ENCODE results near the gene ADI1. TPM values are rescaled to one million over a fixed set of nuclear protein-coding genes. Genes with fewer than 3 reads are reported as not detected.
A peak's percentile ranks its signal among the peaks of the same experiment; 100 is the strongest.

ADI1 gene
- total and polyA plus RNA-seq, 8 donors, result 9.9 to 29.7 (median 19.6) TPM

DNA sequence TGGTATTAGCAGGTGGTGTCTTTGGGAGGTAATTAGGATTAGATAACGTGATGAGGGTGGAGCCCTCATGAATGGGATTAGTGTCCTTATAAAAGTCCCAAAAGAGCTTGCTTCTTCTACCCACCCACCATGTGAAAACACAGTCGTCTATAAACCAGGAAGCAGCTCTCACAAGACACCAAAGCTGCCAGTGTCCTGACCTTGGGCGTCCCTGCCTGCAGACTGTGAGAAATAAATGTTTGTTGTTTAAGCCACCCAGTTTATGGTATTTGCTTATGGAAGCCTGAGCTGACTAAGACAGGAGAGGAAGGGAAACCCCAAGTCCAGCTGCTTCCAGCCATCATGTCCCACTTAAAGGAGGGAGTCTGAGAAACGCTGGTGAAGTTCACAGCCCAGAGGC, 13.6 kb downstream of the ADI1 start:
- H3K27ac ChIP-seq, result peak overlapping the region in 1 of 4 donors; percentile 30
- H3K27me3 ChIP-seq, result no peaks in the 10 kb centered on the region
- no peaks in the 10 kb centered on the region for H3K4me1 ChIP-seq
- no peaks in the 10 kb centered on the region for H3K9me3 ChIP-seq
- FAIRE-seq (no peak), ATAC-seq (peak; percentile 46 to 79 (median 60)), DNase-seq (no peak)
- 40 to 65% methylated on average over 4 of the region's 4 CpGs for WGBS, 2 donors
- H3K4me3 ChIP-seq, result no peak overlapping the region
- intact Hi-C loops (cut with DNase I), result no loop called here
- H3K36me3 ChIP-seq, result peaks cover 0 to 12% (median 3%) of the 10 kb centered on the region in 3 donors
- TF ChIP-seq, protein P1, sequence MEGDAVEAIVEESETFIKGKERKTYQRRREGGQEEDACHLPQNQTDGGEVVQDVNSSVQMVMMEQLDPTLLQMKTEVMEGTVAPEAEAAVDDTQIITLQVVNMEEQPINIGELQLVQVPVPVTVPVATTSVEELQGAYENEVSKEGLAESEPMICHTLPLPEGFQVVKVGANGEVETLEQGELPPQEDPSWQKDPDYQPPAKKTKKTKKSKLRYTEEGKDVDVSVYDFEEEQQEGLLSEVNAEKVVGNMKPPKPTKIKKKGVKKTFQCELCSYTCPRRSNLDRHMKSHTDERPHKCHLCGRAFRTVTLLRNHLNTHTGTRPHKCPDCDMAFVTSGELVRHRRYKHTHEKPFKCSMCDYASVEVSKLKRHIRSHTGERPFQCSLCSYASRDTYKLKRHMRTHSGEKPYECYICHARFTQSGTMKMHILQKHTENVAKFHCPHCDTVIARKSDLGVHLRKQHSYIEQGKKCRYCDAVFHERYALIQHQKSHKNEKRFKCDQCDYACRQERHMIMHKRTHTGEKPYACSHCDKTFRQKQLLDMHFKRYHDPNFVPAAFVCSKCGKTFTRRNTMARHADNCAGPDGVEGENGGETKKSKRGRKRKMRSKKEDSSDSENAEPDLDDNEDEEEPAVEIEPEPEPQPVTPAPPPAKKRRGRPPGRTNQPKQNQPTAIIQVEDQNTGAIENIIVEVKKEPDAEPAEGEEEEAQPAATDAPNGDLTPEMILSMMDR (IDR thresholded peaks at IDR 0.05), result no peak

DNA sequence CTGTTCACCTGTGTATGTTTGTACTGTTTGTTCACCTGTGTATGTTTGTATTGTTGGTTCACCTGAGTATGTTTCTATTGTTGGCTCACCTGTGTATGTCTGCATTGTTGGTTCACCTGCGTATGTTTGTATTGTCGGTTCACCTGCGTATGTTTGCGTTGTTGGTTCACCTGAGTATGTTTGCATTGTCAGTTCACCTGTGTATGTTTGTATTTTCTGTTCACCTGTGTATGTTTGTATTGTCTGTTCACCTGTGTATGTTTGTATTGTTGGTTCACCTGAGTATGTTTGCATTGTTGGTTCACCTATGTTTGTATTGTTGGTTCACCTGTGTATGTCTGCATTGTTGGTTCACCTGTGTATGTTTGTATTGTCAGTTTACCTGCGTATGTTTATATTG, 14.6 kb downstream of the ADI1 start:
- intact Hi-C loops (cut with DNase I), result no loop called here
- Histone ChIP-seq H3K9me3 (no peaks in the 10 kb centered on the region), H3K36me3 (peaks cover 0 to 17% (median 0%) of the 10 kb centered on the region in 3 donors), H3K27ac (no peak overlapping the region), H3K4me1 (no peaks in the 10 kb centered on the region), H3K27me3 (no peaks in the 10 kb centered on the region), H3K4me3 (no peak overlapping the region)
- 37 to 48% methylated on average over 5 of the region's 5 CpGs for WGBS, 2 donors
- TF ChIP-seq, protein P1 (IDR thresholded peaks at IDR 0.05), result no peak
- DNase-seq, result no peak
- ATAC-seq, result no peak
- FAIRE-seq, result no peak

DNA sequence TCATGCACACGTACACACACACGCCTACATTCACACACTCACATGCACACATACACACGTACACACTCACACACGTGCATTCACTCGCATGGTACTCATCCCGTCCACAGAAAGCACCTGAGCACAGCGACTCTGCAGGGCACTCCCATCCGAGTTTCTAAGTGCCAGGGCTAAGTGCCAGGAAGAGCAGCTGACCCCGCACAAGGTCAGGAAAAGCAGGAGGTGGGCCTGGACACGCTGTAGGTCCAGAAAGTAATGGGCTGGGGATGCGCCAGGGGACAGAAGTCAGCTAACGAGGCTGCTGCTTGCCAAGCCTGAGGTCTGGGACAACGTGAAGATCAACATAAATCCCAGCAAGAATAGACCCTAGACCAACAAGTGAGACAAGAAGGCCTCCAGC, 15.8 kb downstream of the ADI1 start:
- ATAC-seq (no peak), DNase-seq (no peak), FAIRE-seq (no peak)
- Histone ChIP-seq H3K4me3 (no peak overlapping the region), H3K4me1 (peaks cover 0 to 3% (median 0%) of the 10 kb centered on the region in 3 donors), H3K27ac (no peak overlapping the region), H3K27me3 (no peaks in the 10 kb centered on the region), H3K9me3 (no peaks in the 10 kb centered on the region), H3K36me3 (peaks cover 0 to 15% (median 0%) of the 10 kb centered on the region in 3 donors)
- intact Hi-C loops (cut with DNase I), result no loop called here
- WGBS, 2 donors, result 88 to 90% methylated on average over 13 of the region's 13 CpGs
- TF ChIP-seq, protein P1 (IDR thresholded peaks at IDR 0.05), result no peak

DNA sequence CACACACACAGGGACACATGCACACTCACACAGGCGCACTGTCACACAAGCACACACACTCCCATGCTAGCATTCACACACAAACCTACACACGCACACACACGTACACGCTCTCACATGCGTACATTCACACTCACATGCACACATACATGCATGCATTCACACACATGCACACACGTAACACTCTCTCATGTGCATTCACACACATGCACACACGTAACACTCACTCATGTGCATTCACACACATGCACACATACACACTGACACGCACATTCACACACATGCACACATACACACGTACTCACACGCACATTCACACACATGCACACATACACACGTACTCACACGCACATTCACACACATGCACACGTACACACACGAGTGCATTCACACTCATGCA, 16.3 kb downstream of the ADI1 start:
- Histone ChIP-seq H3K36me3 (peaks cover 0 to 15% (median 0%) of the 10 kb centered on the region in 3 donors), H3K4me3 (no peak overlapping the region), H3K9me3 (no peaks in the 10 kb centered on the region), H3K27me3 (no peaks in the 10 kb centered on the region), H3K27ac (no peak overlapping the region), H3K4me1 (peaks cover 0 to 3% (median 0%) of the 10 kb centered on the region in 3 donors)
- intact Hi-C loops (cut with DNase I), result no loop called here
- no peak for ATAC-seq
- DNase-seq, result no peak
- TF ChIP-seq, protein P1 (IDR thresholded peaks at IDR 0.05), result no peak
- WGBS, 2 donors, result 95 to 96% methylated on average over 14 of the region's 14 CpGs
- no peak for FAIRE-seq

DNA sequence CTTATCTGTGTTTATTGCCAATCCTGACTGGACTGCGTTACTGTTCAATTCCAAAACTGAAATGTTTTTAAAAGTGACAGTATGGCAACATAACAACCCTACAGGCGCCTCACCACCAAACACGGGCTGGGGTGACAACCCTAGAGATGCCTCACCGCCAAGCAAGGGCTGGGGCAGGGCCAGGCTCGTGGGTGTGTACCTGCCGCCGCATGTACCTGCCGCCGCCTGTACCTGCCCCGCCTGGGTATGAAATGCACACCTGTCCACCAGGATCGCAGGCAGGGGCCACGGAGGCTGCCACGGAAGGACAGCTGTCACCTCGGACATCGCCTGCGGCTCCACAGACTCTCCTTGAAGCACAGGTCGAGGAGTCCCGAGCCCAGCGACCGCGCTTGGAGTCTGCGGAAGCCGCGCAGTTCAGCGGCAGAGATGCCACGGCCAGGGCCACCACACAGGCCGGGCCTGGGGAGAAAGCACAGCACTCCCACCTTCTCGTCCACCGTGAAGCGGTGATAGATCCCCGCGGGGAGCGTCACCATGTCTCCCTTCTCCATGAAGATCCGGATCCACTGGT, 18.9 kb downstream of the ADI1 start:
- no peaks in the 10 kb centered on the region for H3K9me3 ChIP-seq
- H3K4me3 ChIP-seq, result no peak overlapping the region
- DNase-seq (peak in 1 of 6 donors; percentile 52), ATAC-seq (no peak), FAIRE-seq (no peak)
- intact Hi-C loops (cut with DNase I), result no loop called here
- H3K36me3 ChIP-seq, result peaks cover 0 to 26% (median 0%) of the 10 kb centered on the region in 3 donors
- peaks cover 0 to 3% (median 0%) of the 10 kb centered on the region in 3 donors for H3K4me1 ChIP-seq
- TF ChIP-seq, protein P1 (IDR thresholded peaks at IDR 0.05), result no peak
- H3K27me3 ChIP-seq, result no peaks in the 10 kb centered on the region
- H3K27ac ChIP-seq, result no peak overlapping the region
- 97% methylated on average over 34 of the region's 34 CpGs for WGBS, 2 donors

All from pancreas (tissue), 10 donors.